Measurements from ENCODE around the gene ACSS1.

GRCh38 chr20:24996449-24997377 is 61.2 kb downstream of the ACSS1 start:
- no peak for TF ChIP-seq CTCF (IDR thresholded peaks at IDR 0.05; ENCODE audit: low read depth, low read length, poor library complexity, severe bottlenecking)
- TF ChIP-seq EZH2phosphoT487 (IDR thresholded peaks at IDR 0.05; ENCODE audit: borderline replicate concordance, low read length), result no peak

Measured in DOHH2 (cell line).